ENCODE data around the gene NNT.
"Not testable (repeated sequence)": the region's sequence is repeated elsewhere in the genome, so short reads cannot be mapped to it uniquely, and the experiment has no call there.

The NNT gene

GRCh38 chr5:43631182-43631910, 28.4 kb downstream of the NNT start:
- peak; percentile 76 for DNase-seq (ENCODE audit: low read depth)

GRCh38 chr5:43634621-43635020, 31.6 kb downstream of the NNT start:
- DNase-seq (ENCODE audit: low read depth) = peak; percentile 6

- DNase-seq (ENCODE audit: low read depth) = peak; percentile 60
These were observed 32.4 kb downstream of the NNT start for GRCh38 chr5:43635374-43635773.

GRCh38 chr5:43636076-43636475, 33.1 kb downstream of the NNT start:
- DNase-seq (ENCODE audit: low read depth) = no peak

GRCh38 chr5:43637416-43637815, 34.4 kb downstream of the NNT start:
- DNase-seq (ENCODE audit: low read depth) = no peak

GRCh38 chr5:43638107-43638506, 35.1 kb downstream of the NNT start:
- no peak for DNase-seq (ENCODE audit: low read depth)

- peak; percentile 39 for DNase-seq (ENCODE audit: low read depth)
These were observed 35.6 kb downstream of the NNT start for GRCh38 chr5:43638546-43638945.

- no peak for DNase-seq (ENCODE audit: low read depth)
These were observed 36.6 kb downstream of the NNT start for GRCh38 chr5:43639566-43639965.

- DNase-seq (ENCODE audit: low read depth) = no peak
These were observed 39.4 kb downstream of the NNT start for GRCh38 chr5:43642428-43642827.

GRCh38 chr5:43643327-43643726, 40.3 kb downstream of the NNT start:
- peak; percentile 51 for DNase-seq (ENCODE audit: low read depth)

- DNase-seq (ENCODE audit: low read depth) = no peak
These were observed 40.8 kb downstream of the NNT start for GRCh38 chr5:43643750-43644149.

GRCh38 chr5:43646992-43647391, 44.0 kb downstream of the NNT start:
- DNase-seq (ENCODE audit: low read depth) = peak; percentile 10

- DNase-seq (ENCODE audit: low read depth) = no peak
These were observed 44.8 kb downstream of the NNT start for GRCh38 chr5:43647789-43648188.

GRCh38 chr5:43648499-43649124, 45.6 kb downstream of the NNT start:
- peak; percentile 64 for DNase-seq (ENCODE audit: low read depth)

- DNase-seq (ENCODE audit: low read depth) = peak; percentile 81
These were observed 46.3 kb downstream of the NNT start for GRCh38 chr5:43649256-43649655.

GRCh38 chr5:43652537-43653302, 49.7 kb downstream of the NNT start:
- no peak for DNase-seq (ENCODE audit: low read depth)

GRCh38 chr5:43658509-43658908, 55.5 kb downstream of the NNT start:
- DNase-seq (ENCODE audit: low read depth) = peak; percentile 88

GRCh38 chr5:43659075-43659474, 56.1 kb downstream of the NNT start:
- no peak for DNase-seq (ENCODE audit: low read depth)

- peak; percentile 58 for DNase-seq (ENCODE audit: low read depth)
These were observed 58.1 kb downstream of the NNT start for GRCh38 chr5:43661102-43661501.

GRCh38 chr5:43663916-43664315, 60.9 kb downstream of the NNT start:
- DNase-seq (ENCODE audit: low read depth) = no peak

GRCh38 chr5:43664501-43665040, 61.6 kb downstream of the NNT start:
- DNase-seq (ENCODE audit: low read depth) = peak; percentile 47

- not testable (repeated sequence) for DNase-seq (ENCODE audit: low read depth)
These were observed 62.8 kb downstream of the NNT start for GRCh38 chr5:43665749-43666148.

- DNase-seq (ENCODE audit: low read depth) = not testable (repeated sequence)
These were observed 63.7 kb downstream of the NNT start for GRCh38 chr5:43666728-43667127.

Data from EH (cell line).